ENCODE results near the gene ZNF423.
A peak's percentile ranks its signal among the peaks of the same experiment; 100 is the strongest.

The ZNF423 gene

GRCh38 chr16:49836668-49837067, 19.2 kb downstream of the ZNF423 start:
- Histone ChIP-seq H3K4me3 (ENCODE audit: low read length in 2 of 2) (no peak overlapping the region), H3K9me3 (ENCODE audit: control insufficient read depth in 2 of 2, low read length in 2 of 2) (no peaks in the 10 kb centered on the region), H3K9ac (ENCODE audit: low read depth in 1 of 2, low read length in 2 of 2) (no peak overlapping the region), H3K27me3 (ENCODE audit: control insufficient read depth in 2 of 2, insufficient read depth in 2 of 2, low read length in 2 of 2) (peaks cover 7 to 10% of the 10 kb centered on the region in 2 donors), H3K4me1 (ENCODE audit: control insufficient read depth in 2 of 2, insufficient read depth in 2 of 2, low read length in 2 of 2) (peaks cover 8 to 22% of the 10 kb centered on the region in 2 donors), H3K36me3 (ENCODE audit: control insufficient read depth in 2 of 2, insufficient read depth in 2 of 2, low read length in 2 of 2) (no peaks in the 10 kb centered on the region), H3K27ac (ENCODE audit: low read depth in 2 of 2, low read length in 2 of 2) (peak overlapping the region in 1 of 2 donors; percentile 24)

DNA sequence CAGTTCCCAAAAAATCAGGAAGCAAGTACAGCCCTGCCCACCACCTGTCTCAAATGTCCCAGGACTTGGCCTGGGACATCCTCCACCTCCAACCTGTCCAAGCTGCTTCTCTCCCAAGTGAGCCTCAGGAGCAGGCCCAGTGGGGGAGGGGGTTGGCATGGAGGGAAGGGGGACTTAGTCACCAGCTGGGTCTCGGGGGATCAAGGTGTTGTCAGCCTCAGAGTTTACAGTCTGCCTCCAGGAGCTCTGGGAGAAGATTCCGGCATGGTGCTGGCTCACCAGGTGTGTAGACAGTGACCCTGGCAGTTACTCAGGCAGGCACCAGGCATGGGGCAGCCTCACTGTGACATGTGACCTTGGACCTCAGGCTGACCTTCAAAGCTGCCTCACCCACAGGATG, 19.7 kb downstream of the ZNF423 start:
- peaks cover 7 to 10% of the 10 kb centered on the region in 2 donors for H3K27me3 ChIP-seq (ENCODE audit: control insufficient read depth in 2 of 2, insufficient read depth in 2 of 2, low read length in 2 of 2)
- no peaks in the 10 kb centered on the region for H3K9me3 ChIP-seq (ENCODE audit: control insufficient read depth in 2 of 2, low read length in 2 of 2)
- H3K4me1 ChIP-seq (ENCODE audit: control insufficient read depth in 2 of 2, insufficient read depth in 2 of 2, low read length in 2 of 2), result peaks cover 8 to 22% of the 10 kb centered on the region in 2 donors
- peak overlapping the region in 1 of 2 donors; percentile 24 for H3K27ac ChIP-seq (ENCODE audit: low read depth in 2 of 2, low read length in 2 of 2)
- no peak overlapping the region for H3K9ac ChIP-seq (ENCODE audit: low read depth in 1 of 2, low read length in 2 of 2)
- no peaks in the 10 kb centered on the region for H3K36me3 ChIP-seq (ENCODE audit: control insufficient read depth in 2 of 2, insufficient read depth in 2 of 2, low read length in 2 of 2)
- no peak overlapping the region for H3K4me3 ChIP-seq (ENCODE audit: low read length in 2 of 2)

DNA sequence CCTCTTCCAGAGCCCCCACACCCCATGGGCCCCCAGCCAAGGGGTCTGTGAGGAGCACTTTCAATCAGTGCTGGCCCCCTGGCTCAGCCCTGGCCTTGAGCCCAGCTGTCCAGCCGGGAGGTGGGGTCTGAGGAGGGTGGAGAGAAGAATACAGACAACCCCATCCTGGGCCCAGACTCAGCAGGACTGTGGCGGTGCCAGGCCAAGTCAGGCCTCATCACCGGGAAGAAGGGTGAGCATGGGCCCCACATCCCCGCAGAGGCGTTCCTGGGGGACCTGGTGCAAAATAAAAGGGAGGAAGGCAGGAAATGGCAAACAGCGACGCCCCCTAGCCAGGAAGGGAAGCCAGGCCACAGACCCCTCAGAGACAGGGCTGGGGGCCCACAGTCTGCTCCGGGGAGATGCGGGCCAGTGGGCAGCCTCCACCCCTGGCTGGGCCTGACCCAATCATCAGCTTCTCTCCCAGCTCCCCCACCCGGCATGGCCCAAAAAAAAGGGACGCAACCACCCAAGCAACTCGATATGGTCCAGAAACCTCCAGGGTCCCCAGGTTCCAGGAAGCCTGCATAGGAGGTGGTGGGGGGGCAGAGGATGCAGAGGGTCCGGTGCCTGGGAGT, 20.6 kb downstream of the ZNF423 start:
- peaks cover 8 to 22% of the 10 kb centered on the region in 2 donors for H3K4me1 ChIP-seq (ENCODE audit: control insufficient read depth in 2 of 2, insufficient read depth in 2 of 2, low read length in 2 of 2)

GRCh38 chr16:49834531-49835151, 21.3 kb downstream of the ZNF423 start:
- Histone ChIP-seq H3K4me3 (ENCODE audit: low read length in 2 of 2) (no peak overlapping the region), H3K4me1 (ENCODE audit: control insufficient read depth in 2 of 2, insufficient read depth in 2 of 2, low read length in 2 of 2) (peaks cover 8 to 22% of the 10 kb centered on the region in 2 donors), H3K9ac (ENCODE audit: low read depth in 1 of 2, low read length in 2 of 2) (peak overlapping the region in 1 of 2 donors; percentile 14), H3K27ac (ENCODE audit: low read depth in 2 of 2, low read length in 2 of 2) (peak overlapping the region; percentile 62 to 70), H3K9me3 (ENCODE audit: control insufficient read depth in 2 of 2, low read length in 2 of 2) (no peaks in the 10 kb centered on the region), H3K27me3 (ENCODE audit: control insufficient read depth in 2 of 2, insufficient read depth in 2 of 2, low read length in 2 of 2) (peaks cover 7% of the 10 kb centered on the region in 2 donors), H3K36me3 (ENCODE audit: control insufficient read depth in 2 of 2, insufficient read depth in 2 of 2, low read length in 2 of 2) (no peaks in the 10 kb centered on the region)

More for the DNA sequence above, 20.6 kb downstream of the ZNF423 start:
- Histone ChIP-seq H3K4me3 (ENCODE audit: low read length in 2 of 2) (no peak overlapping the region), H3K36me3 (ENCODE audit: control insufficient read depth in 2 of 2, insufficient read depth in 2 of 2, low read length in 2 of 2) (no peaks in the 10 kb centered on the region), H3K27me3 (ENCODE audit: control insufficient read depth in 2 of 2, insufficient read depth in 2 of 2, low read length in 2 of 2) (peaks cover 7 to 10% of the 10 kb centered on the region in 2 donors), H3K9ac (ENCODE audit: low read depth in 1 of 2, low read length in 2 of 2) (peak overlapping the region in 1 of 2 donors; percentile 14), H3K27ac (ENCODE audit: low read depth in 2 of 2, low read length in 2 of 2) (peak overlapping the region; percentile 62 to 70), H3K9me3 (ENCODE audit: control insufficient read depth in 2 of 2, low read length in 2 of 2) (no peaks in the 10 kb centered on the region)

GRCh38 chr16:49833796-49834530, 21.9 kb downstream of the ZNF423 start:
- no peak overlapping the region for H3K9ac ChIP-seq (ENCODE audit: low read depth in 1 of 2, low read length in 2 of 2)

DNA sequence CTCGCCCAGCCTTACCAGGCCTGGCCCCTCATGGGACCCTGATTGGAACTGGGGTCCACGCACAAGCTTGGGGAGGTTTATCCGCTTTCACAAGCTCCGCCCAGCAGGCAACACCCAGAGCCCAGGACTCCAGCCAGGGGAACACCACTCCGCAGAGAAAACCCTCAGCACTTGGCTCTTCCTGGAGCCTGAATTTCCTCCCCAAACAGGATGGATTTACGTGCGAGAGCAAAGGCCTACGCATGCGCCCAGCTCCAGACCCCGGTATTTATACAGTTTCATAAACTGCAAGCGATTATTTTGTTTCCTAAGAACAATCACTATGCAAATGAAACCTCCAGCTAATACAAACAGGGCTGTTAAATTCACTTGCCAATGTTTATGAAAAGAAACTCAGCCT, 22.8 kb downstream of the ZNF423 start:
- H3K4me1 ChIP-seq (ENCODE audit: control insufficient read depth in 2 of 2, insufficient read depth in 2 of 2, low read length in 2 of 2), result peaks cover 5 to 16% of the 10 kb centered on the region in 2 donors
- no peak overlapping the region for H3K4me3 ChIP-seq (ENCODE audit: low read length in 2 of 2)

More at GRCh38 chr16:49833796-49834530, 21.9 kb downstream of the ZNF423 start:
- H3K4me3 ChIP-seq (ENCODE audit: low read length in 2 of 2), result no peak overlapping the region
- H3K27me3 ChIP-seq (ENCODE audit: control insufficient read depth in 2 of 2, insufficient read depth in 2 of 2, low read length in 2 of 2), result peaks cover 4 to 7% of the 10 kb centered on the region in 2 donors
- peaks cover 8 to 20% of the 10 kb centered on the region in 2 donors for H3K4me1 ChIP-seq (ENCODE audit: control insufficient read depth in 2 of 2, insufficient read depth in 2 of 2, low read length in 2 of 2)
- H3K9me3 ChIP-seq (ENCODE audit: control insufficient read depth in 2 of 2, low read length in 2 of 2), result no peaks in the 10 kb centered on the region
- peak overlapping the region; percentile 62 to 70 for H3K27ac ChIP-seq (ENCODE audit: low read depth in 2 of 2, low read length in 2 of 2)
- no peaks in the 10 kb centered on the region for H3K36me3 ChIP-seq (ENCODE audit: control insufficient read depth in 2 of 2, insufficient read depth in 2 of 2, low read length in 2 of 2)

DNA sequence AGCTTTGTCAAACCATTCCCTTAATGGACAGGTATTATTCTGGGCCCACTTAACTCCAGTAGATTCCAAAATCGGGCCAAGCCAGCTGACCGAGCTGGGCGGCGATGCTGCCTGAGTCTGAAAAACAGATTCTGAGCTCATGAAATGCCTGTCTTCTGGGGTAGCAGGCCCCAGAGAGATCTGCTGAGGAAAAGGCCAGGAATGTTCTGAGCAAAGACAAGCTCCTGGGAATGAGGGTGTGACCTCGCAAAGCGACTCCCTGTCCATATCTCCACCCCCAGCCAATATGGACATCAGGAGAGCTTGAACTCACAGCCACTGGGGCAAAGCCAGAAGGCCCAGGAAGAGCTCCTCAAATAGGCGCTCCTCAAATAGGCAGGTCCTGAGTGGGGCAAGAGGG, 23.7 kb downstream of the ZNF423 start:
- H3K9ac ChIP-seq (ENCODE audit: low read depth in 1 of 2, low read length in 2 of 2), result no peak overlapping the region
- H3K27ac ChIP-seq (ENCODE audit: low read depth in 2 of 2, low read length in 2 of 2), result peak overlapping the region; percentile 67 to 81
- H3K36me3 ChIP-seq (ENCODE audit: control insufficient read depth in 2 of 2, insufficient read depth in 2 of 2, low read length in 2 of 2), result no peaks in the 10 kb centered on the region
- H3K9me3 ChIP-seq (ENCODE audit: control insufficient read depth in 2 of 2, low read length in 2 of 2), result no peaks in the 10 kb centered on the region
- H3K4me1 ChIP-seq (ENCODE audit: control insufficient read depth in 2 of 2, insufficient read depth in 2 of 2, low read length in 2 of 2), result peaks cover 5 to 16% of the 10 kb centered on the region in 2 donors
- H3K4me3 ChIP-seq (ENCODE audit: low read length in 2 of 2), result no peak overlapping the region
- H3K27me3 ChIP-seq (ENCODE audit: control insufficient read depth in 2 of 2, insufficient read depth in 2 of 2, low read length in 2 of 2), result no peaks in the 10 kb centered on the region

More for the DNA sequence above, 22.8 kb downstream of the ZNF423 start:
- no peak overlapping the region for H3K9ac ChIP-seq (ENCODE audit: low read depth in 1 of 2, low read length in 2 of 2)
- H3K9me3 ChIP-seq (ENCODE audit: control insufficient read depth in 2 of 2, low read length in 2 of 2), result no peaks in the 10 kb centered on the region
- H3K27ac ChIP-seq (ENCODE audit: low read depth in 2 of 2, low read length in 2 of 2), result peak overlapping the region; percentile 67 to 81
- H3K36me3 ChIP-seq (ENCODE audit: control insufficient read depth in 2 of 2, insufficient read depth in 2 of 2, low read length in 2 of 2), result no peaks in the 10 kb centered on the region
- peaks cover under 1 to 5% of the 10 kb centered on the region in 2 donors for H3K27me3 ChIP-seq (ENCODE audit: control insufficient read depth in 2 of 2, insufficient read depth in 2 of 2, low read length in 2 of 2)

GRCh38 chr16:49830873-49831272, 25.0 kb downstream of the ZNF423 start:
- no peak overlapping the region for H3K27ac ChIP-seq (ENCODE audit: low read depth in 2 of 2, low read length in 2 of 2)
- H3K36me3 ChIP-seq (ENCODE audit: control insufficient read depth in 2 of 2, insufficient read depth in 2 of 2, low read length in 2 of 2), result no peaks in the 10 kb centered on the region
- no peaks in the 10 kb centered on the region for H3K9me3 ChIP-seq (ENCODE audit: control insufficient read depth in 2 of 2, low read length in 2 of 2)
- H3K4me3 ChIP-seq (ENCODE audit: low read length in 2 of 2), result no peak overlapping the region
- peaks cover 5 to 12% of the 10 kb centered on the region in 2 donors for H3K4me1 ChIP-seq (ENCODE audit: control insufficient read depth in 2 of 2, insufficient read depth in 2 of 2, low read length in 2 of 2)
- H3K27me3 ChIP-seq (ENCODE audit: control insufficient read depth in 2 of 2, insufficient read depth in 2 of 2, low read length in 2 of 2), result no peaks in the 10 kb centered on the region
- H3K9ac ChIP-seq (ENCODE audit: low read depth in 1 of 2, low read length in 2 of 2), result no peak overlapping the region

- H3K27ac ChIP-seq (ENCODE audit: low read depth in 2 of 2, low read length in 2 of 2), result peak overlapping the region; percentile 14 to 38
Measured at GRCh38 chr16:49828533-49829267, 27.2 kb downstream of the ZNF423 start.

More at GRCh38 chr16:49828533-49829267, 27.2 kb downstream of the ZNF423 start:
- no peaks in the 10 kb centered on the region for H3K36me3 ChIP-seq (ENCODE audit: control insufficient read depth in 2 of 2, insufficient read depth in 2 of 2, low read length in 2 of 2)
- no peak overlapping the region for H3K4me3 ChIP-seq (ENCODE audit: low read length in 2 of 2)
- no peaks in the 10 kb centered on the region for H3K9me3 ChIP-seq (ENCODE audit: control insufficient read depth in 2 of 2, low read length in 2 of 2)
- H3K4me1 ChIP-seq (ENCODE audit: control insufficient read depth in 2 of 2, insufficient read depth in 2 of 2, low read length in 2 of 2), result peaks cover 0 to 2% of the 10 kb centered on the region in 2 donors
- H3K9ac ChIP-seq (ENCODE audit: low read depth in 1 of 2, low read length in 2 of 2), result no peak overlapping the region
- no peaks in the 10 kb centered on the region for H3K27me3 ChIP-seq (ENCODE audit: control insufficient read depth in 2 of 2, insufficient read depth in 2 of 2, low read length in 2 of 2)
